Urinary bladder (tissue), 4 donors: ENCODE data around the gene PHLDA1. TPM values are rescaled to one million over a fixed set of nuclear protein-coding genes. Genes with fewer than 3 reads are reported as not detected.

Experiments
- DNase-seq: peaks from one replicate; pipeline ENCODE4 v3.0.0-alpha.2; 2015; ENCODE audit errors: extremely low spot score
- H3K27ac ChIP-seq: one replicate; pipeline ENCODE4 v1.5.1; 2013; ENCODE audit warnings: low read depth, mild to moderate bottlenecking, moderate library complexity
- H3K36me3 ChIP-seq: one replicate; pipeline ENCODE4 v1.6.1; 2013; ENCODE audit warnings: mild to moderate bottlenecking, moderate library complexity; ENCODE audit not compliant: insufficient read depth
- H3K4me1 ChIP-seq: one replicate; pipeline ENCODE4 v1.6.1; 2013; ENCODE audit warnings: mild to moderate bottlenecking, moderate library complexity; ENCODE audit not compliant: insufficient read depth
- H3K4me3 ChIP-seq: one replicate; pipeline ENCODE4 v1.5.1; 2013; ENCODE audit warnings: low read depth, low read length
- WGBS: extraction: QIAGEN DNeasy Blood & Tissue Kit; methylation state at CpG from one replicate; pipeline ENCODE4 v1.1.7; 2013; 5-methylcytosine and 5-hydroxymethylcytosine counted together
- polyA plus RNA-seq: library from polyadenylated mRNA; stranded (reverse); fragments of 200-250 nt; gene quantifications from one replicate; pipeline ENCODE4 v1.2.3, GENCODE V29; 2013
- total RNA-seq: library from RNA; depleted of rRNA; stranded (reverse); fragments of >200 nt; gene quantifications from one replicate; pipeline ENCODE4 v1.2.3, GENCODE V29; 2014
- donor health status: healthy with polysubstance abuse.
- donor health status: healthy.

PHLDA1 gene
- total RNA-seq (26.4 TPM), polyA plus RNA-seq (9.8 TPM)

GRCh38 chr12:76031414-76032042, at the start of gene PHLDA1:
TSS of gene PHLDA1 (minus strand) at chr12:76031776.
- Histone ChIP-seq H3K4me1 (no peaks in the 10 kb centered on the region), H3K36me3 (no peaks in the 10 kb centered on the region), H3K4me3 (peak within 1 kb of the TSS; percentile 63), H3K27ac (peak within 1 kb of the TSS; percentile 95)
- under 1% methylated on average over 67 of the region's 67 CpGs for whole genome bisulfite sequencing
- peak; percentile 88 for DNase-seq

- Histone ChIP-seq H3K4me1 (peaks cover 2% of the 10 kb centered on the region), H3K36me3 (no peaks in the 10 kb centered on the region), H3K4me3 (no peak overlapping the region), H3K27ac (no peak overlapping the region)
- WGBS: 75% methylated on average over 6 of the region's 6 CpGs
- no peak for DNase-seq
Measured at GRCh38 chr12:76080729-76081415, 49.3 kb upstream of the PHLDA1 start.

GRCh38 chr12:76080017-76080728, 48.6 kb upstream of the PHLDA1 start:
- H3K4me1 ChIP-seq: peaks cover 2% of the 10 kb centered on the region
- DNase-seq: no peak
- no peaks in the 10 kb centered on the region for H3K36me3 ChIP-seq
- 55% methylated on average over 2 of the region's 2 CpGs for WGBS
- no peak overlapping the region for H3K4me3 ChIP-seq
- H3K27ac ChIP-seq: no peak overlapping the region

- Histone ChIP-seq H3K27ac (no peak overlapping the region), H3K36me3 (no peaks in the 10 kb centered on the region), H3K4me1 (peaks cover 2% of the 10 kb centered on the region), H3K4me3 (no peak overlapping the region)
- no peak for DNase-seq
- 94% methylated on average over 2 of the region's 2 CpGs for WGBS
Measured at GRCh38 chr12:76078748-76079147, 47.2 kb upstream of the PHLDA1 start.

- Histone ChIP-seq H3K27ac (no peak overlapping the region), H3K4me3 (no peak overlapping the region), H3K36me3 (no peaks in the 10 kb centered on the region), H3K4me1 (peaks cover 2% of the 10 kb centered on the region)
- WGBS: 85% methylated on average over 1 of the region's 1 CpG
- no peak for DNase-seq
Measured at GRCh38 chr12:76075448-76075847, 43.9 kb upstream of the PHLDA1 start.

- 59% methylated on average over 1 of the region's 1 CpG for WGBS
Measured at GRCh38 chr12:76074701-76075336, 43.2 kb upstream of the PHLDA1 start.

GRCh38 chr12:76073561-76073960, 42.0 kb upstream of the PHLDA1 start:
- no peaks in the 10 kb centered on the region for H3K36me3 ChIP-seq
- no peak overlapping the region for H3K27ac ChIP-seq
- no peak for DNase-seq
- no peak overlapping the region for H3K4me3 ChIP-seq
- H3K4me1 ChIP-seq: peaks cover 2% of the 10 kb centered on the region

More at GRCh38 chr12:76074701-76075336, 43.2 kb upstream of the PHLDA1 start:
- DNase-seq: no peak
- Histone ChIP-seq H3K4me3 (no peak overlapping the region), H3K4me1 (peaks cover 2% of the 10 kb centered on the region), H3K36me3 (no peaks in the 10 kb centered on the region), H3K27ac (no peak overlapping the region)

- H3K4me3 ChIP-seq: no peak overlapping the region
- DNase-seq: no peak
- no peak overlapping the region for H3K27ac ChIP-seq
- WGBS: 93% methylated on average over 3 of the region's 3 CpGs
- H3K36me3 ChIP-seq: no peaks in the 10 kb centered on the region
- peaks cover 2% of the 10 kb centered on the region for H3K4me1 ChIP-seq
Measured at GRCh38 chr12:76072568-76072967, 41.0 kb upstream of the PHLDA1 start.

- DNase-seq: no peak
- no peak overlapping the region for H3K27ac ChIP-seq
- H3K4me1 ChIP-seq: no peaks in the 10 kb centered on the region
- H3K36me3 ChIP-seq: no peaks in the 10 kb centered on the region
- H3K4me3 ChIP-seq: no peak overlapping the region
Measured at GRCh38 chr12:76069339-76069738, 37.8 kb upstream of the PHLDA1 start.

GRCh38 chr12:76065917-76066316, 34.3 kb upstream of the PHLDA1 start:
- WGBS: 98% methylated on average over 3 of the region's 3 CpGs

GRCh38 chr12:76064904-76065303, 33.3 kb upstream of the PHLDA1 start:
- no peaks in the 10 kb centered on the region for H3K4me1 ChIP-seq
- peaks cover 3% of the 10 kb centered on the region for H3K36me3 ChIP-seq
- H3K27ac ChIP-seq: no peak overlapping the region
- DNase-seq: no peak
- no peak overlapping the region for H3K4me3 ChIP-seq
- WGBS: 99% methylated on average over 1 of the region's 1 CpG

More at GRCh38 chr12:76065917-76066316, 34.3 kb upstream of the PHLDA1 start:
- no peak overlapping the region for H3K4me3 ChIP-seq
- H3K4me1 ChIP-seq: no peaks in the 10 kb centered on the region
- DNase-seq: no peak
- no peaks in the 10 kb centered on the region for H3K36me3 ChIP-seq
- no peak overlapping the region for H3K27ac ChIP-seq

GRCh38 chr12:76060111-76060510, 28.5 kb upstream of the PHLDA1 start:
- no peak overlapping the region for H3K27ac ChIP-seq
- no peak overlapping the region for H3K4me3 ChIP-seq
- H3K36me3 ChIP-seq: peaks cover 3% of the 10 kb centered on the region
- no peaks in the 10 kb centered on the region for H3K4me1 ChIP-seq
- DNase-seq: no peak
- WGBS: 43% methylated on average over 2 of the region's 2 CpGs

GRCh38 chr12:76057326-76057725, 25.8 kb upstream of the PHLDA1 start:
- H3K27ac ChIP-seq: no peak overlapping the region
- peaks cover 6% of the 10 kb centered on the region for H3K36me3 ChIP-seq
- no peak overlapping the region for H3K4me3 ChIP-seq
- no peaks in the 10 kb centered on the region for H3K4me1 ChIP-seq
- no peak for DNase-seq
- WGBS: 85% methylated on average over 7 of the region's 7 CpGs
